ENCODE data around the gene CTNNA3.
"Not testable (repeated sequence)": the region's sequence is repeated elsewhere in the genome, so short reads cannot be mapped to it uniquely, and the experiment has no call there.

Gene CTNNA3

DNA sequence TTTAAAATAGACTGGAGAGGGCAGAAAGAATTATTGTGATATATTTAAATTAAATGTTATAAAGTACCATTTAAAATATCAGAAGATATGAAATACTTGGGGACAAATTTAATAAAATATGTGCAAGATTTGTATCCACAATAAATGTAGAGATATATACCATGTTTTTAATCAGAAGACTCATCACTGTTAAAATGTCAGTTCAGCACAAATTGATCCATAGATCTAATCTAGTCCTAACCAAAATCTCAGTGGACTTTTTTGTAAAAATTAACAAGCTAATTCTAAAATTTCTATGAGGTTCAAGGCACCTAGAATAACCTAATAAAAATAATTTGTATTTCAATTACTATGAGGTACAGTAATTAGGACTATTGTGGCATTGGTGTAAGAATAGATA lies 96.4 kb downstream of the CTNNA3 start:
- no peak for DNase-seq

DNA sequence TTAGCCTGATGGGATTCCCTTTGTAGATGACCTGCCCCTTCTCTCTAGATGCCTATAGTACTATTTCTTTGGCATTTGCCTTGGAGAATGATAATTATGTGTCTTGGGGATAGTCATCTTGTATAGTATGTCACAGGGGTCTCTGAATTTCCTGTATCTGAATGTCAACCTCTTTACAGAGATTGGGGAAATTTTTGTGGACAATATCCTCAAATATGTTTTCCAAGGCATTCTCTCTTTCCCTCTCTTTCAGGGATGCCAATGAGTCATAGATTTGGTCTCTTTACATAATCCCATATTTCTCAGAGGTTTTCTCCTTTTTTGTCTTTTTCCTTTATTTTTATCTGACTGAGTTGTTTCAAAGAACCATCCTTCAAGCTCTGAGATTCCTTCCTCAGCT lies 99.4 kb downstream of the CTNNA3 start:
- DNase-seq, result no peak

DNA sequence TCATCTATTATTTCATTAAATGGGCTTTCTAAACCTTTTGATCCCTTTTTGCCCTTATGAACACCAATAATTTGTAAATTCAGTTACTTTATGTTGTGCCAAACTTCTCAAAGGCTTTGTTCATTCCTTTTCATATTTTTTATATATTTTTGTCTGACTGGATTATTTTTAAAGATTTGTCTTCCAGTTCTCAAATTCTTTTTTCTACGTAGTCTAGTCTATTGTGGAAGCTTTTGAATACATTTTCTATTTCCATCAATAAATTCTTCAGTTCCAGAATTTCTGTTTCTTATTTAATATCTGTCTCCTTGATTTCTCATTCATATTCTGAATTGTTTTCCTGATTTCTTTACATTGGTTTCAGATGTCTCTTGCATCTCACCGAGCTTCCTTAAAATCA lies 108.2 kb downstream of the CTNNA3 start:
- DNase-seq, result no peak

DNA sequence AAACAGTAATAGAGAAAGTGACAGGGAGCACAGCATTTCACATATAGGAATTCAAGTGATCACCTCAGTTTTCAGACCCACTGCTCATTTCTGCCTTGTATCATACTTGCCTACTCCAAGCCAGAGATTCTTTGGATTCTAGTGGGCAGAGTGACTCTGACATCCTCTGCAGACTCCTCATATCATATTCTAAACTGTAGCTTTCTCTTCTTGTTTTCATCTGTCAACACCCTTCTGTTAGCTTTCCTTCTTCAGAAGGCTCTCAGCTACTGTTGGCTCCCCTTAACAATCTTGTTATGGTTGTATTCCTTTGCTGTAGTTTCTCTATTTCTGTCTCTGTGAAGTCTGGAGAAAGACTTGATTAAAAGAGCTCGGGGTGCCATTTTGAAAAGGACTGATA lies 120.5 kb downstream of the CTNNA3 start:
- no peak for DNase-seq

GRCh38 chr10:67573484-67573883 lies 122.5 kb downstream of the CTNNA3 start:
- DNase-seq, result no peak

DNA sequence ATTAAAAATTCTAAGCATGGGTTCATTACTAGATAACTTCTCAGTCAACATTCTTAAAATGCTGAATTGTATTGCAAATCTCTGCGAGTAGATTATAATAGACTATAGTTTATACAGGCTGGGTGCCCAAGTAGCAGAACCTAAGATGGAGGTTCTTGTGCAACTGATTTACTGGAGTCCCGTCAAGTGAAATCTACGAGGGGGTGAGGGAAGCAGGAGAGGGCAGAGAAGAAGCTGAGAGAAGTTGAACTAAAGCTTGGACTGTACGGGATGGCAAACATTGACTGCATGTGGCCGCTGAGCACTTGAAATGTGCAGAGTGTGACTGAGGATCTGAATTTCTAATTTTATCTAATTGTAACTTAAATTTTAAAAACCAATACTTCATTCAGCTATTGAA lies 124.5 kb downstream of the CTNNA3 start:
- DNase-seq, result no peak

DNA sequence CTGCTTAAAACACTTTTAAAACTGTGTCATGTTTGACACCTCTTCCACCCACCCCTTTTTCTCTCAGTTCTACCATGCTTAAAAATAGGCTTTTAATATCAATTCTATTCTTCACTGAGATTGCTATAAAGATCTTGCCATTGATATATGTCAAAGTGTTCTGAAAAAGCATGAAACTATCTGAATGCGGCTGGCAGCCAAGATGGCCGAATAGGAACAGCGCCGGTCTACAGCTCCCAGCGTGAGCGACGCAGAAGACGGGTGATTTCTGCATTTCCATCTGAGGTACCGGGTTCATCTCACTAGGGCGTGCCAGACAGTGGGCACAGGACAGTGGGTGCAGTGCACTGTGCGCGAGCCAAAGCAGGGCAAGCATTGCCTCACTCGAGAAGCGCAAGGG lies 137.7 kb downstream of the CTNNA3 start:
- not testable (repeated sequence) for DNase-seq

GRCh38 chr10:67553254-67553653 lies 142.7 kb downstream of the CTNNA3 start:
- DNase-seq, result no peak

- DNase-seq, result no peak
Measured at GRCh38 chr10:67550838-67551402, 145.1 kb downstream of the CTNNA3 start.

DNA sequence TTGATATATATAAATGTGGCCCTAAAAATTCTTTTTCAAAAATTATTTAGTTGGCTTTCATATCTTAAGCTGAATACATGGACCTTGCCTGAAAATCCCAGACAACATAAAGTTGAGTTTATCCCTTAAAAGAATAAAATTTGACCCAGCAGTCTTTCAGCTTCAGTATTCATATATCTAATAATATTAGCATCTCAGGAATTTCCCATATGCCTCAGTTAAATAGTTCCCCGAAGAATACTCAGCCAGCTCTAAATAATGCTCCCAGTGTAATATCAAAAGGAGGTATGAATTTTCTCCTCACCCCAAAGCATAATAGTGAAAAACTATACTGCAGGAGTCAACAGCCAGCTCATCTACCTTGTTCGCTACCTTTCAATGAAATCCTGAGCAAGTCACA lies 145.9 kb downstream of the CTNNA3 start:
- no peak for DNase-seq

- no peak for DNase-seq
Measured at GRCh38 chr10:67549390-67549789, 146.6 kb downstream of the CTNNA3 start.

- no peak for DNase-seq
Measured at GRCh38 chr10:67541411-67541810, 154.6 kb downstream of the CTNNA3 start.

DNA sequence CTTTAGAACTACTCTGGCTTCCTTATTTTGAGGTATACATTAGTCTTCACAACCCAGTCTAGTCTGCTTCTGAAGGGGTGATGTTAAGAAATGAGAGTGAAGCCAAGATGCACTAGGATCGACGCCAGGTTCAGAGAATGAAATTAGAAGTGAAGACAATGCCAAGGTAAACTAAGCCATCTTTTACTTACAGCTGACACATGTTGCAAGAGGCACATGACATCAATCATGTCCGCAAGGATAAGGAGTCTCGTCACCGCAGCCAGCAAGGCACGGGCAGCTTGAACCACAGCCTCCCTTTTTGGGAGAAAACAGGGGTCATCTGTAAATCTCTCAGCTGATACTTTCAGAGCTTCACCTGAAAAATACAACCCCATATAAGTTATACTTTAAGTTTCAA lies 156.7 kb downstream of the CTNNA3 start:
- no peak for DNase-seq

DNA sequence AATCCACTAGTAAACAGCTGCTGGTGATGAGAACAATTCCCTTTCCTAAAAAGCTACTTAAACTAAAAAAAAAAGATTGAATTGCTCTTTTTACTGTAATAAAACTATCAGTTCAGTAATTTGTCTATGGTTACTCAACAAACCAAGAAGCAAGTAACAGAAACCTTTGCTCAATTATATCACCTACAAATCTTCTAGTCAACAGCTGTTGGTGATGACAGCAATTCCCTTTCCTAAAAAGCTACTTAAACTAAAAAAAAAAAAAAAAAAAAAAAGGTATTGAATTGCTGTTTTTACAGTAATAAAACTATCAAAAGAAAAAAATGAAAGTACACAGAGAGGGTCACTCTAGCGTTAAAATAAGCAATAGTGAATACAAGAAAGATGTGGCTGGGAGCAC lies 158.1 kb downstream of the CTNNA3 start:
- no peak for DNase-seq

DNA sequence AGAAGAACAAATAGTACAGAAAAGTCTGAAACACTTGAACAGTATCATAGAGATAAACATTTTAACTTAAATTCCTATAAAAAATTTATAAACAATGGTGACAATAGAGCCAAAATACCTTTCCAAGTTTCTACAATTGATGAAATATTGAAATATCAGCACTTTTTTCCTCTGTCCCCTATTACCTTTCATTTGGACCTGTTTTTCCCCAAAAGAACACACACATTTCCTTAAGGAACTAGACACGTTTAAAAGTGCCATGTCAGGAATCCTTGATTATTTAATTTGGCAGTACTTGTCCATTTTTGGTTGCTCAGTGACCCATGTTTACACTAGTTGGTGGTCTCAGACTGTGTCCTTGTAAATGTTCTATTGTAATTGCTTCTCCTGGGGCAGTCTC lies 162.6 kb downstream of the CTNNA3 start:
- no peak for DNase-seq

- DNase-seq, result not testable (repeated sequence)
Measured at GRCh38 chr10:67530990-67531389, 165.0 kb downstream of the CTNNA3 start.

DNA sequence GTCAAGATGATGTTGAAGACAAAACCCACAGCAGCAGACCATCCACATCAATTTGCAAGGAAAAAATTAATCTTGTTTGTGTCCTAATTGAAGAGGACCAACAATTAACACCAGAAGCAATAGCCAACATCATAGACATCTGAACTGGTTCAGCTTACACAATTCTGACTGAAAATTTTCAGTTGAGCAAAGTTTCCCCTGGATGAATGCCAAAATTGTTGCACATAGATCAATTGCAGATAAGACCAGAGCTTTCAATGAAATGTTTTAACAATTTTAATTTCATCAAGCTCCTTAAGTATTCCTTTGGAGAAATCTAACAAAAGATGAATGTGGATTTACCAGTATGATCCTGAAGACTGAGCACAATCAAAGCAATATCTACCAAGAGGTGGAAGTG lies 168.6 kb downstream of the CTNNA3 start:
- DNase-seq, result no peak

DNA sequence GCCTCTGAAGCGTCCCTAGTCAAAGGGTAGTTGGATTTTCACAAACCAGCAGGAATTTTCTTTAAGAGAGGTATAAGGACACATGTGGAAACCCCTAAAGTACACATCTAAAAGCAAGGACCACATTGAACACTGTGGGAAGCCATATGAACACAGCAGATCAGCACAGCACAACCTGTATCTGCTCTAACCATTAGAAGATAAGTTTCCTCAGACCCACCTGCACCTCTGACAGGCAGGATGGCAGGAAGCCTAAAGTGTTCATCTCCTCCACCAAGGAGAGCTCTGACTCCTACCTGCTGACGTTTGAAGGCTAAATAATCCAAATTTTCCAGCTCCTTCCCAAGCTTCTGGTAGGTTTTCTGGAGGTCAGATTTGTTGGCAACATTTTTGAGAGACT lies 174.4 kb downstream of the CTNNA3 start:
- no peak for DNase-seq

GRCh38 chr10:67520924-67521520 lies 175.0 kb downstream of the CTNNA3 start:
- DNase-seq, result no peak

DNA sequence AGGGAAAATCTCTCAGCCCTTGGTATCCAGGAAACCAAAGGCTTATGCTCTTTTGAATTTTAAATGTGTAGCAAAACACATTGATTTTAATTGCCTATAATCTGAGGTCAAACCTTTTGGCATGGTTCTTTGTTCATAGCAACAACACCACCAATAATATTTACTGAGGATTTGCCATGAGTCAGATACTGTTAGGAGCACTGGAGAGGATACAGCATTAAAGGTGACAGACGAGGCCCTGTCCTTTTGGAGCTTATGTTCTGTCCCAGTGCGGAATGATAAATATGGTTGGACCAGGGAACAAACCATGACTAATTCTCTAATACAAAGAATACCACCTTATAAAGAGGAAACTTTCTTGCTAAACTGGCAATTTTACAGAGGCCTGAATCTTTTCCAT lies 176.6 kb downstream of the CTNNA3 start:
- DNase-seq, result no peak

GRCh38 chr10:67518756-67519155 lies 177.2 kb downstream of the CTNNA3 start:
- DNase-seq, result no peak

DNA sequence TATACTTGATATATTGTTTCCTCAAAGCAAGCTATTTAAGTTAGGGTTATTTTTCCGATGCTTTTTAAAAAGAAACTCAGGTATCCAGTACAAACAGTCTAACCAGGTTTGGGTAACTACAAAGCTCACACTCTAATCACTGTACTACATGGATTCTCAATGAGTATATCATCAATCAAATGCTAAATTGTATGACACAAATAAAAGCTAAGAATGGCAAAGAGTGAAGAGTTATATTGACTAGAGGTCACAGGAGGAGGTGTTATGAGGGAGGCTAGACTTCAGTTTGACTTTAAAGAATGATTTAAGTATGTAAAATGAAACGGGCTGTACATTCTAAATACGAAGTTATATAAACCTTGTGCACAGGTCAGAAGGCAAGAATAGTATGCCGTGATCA lies 178.0 kb downstream of the CTNNA3 start:
- DNase-seq, result no peak

GRCh38 chr10:67506757-67507091 lies 189.3 kb downstream of the CTNNA3 start:
- DNase-seq, result no peak

DNA sequence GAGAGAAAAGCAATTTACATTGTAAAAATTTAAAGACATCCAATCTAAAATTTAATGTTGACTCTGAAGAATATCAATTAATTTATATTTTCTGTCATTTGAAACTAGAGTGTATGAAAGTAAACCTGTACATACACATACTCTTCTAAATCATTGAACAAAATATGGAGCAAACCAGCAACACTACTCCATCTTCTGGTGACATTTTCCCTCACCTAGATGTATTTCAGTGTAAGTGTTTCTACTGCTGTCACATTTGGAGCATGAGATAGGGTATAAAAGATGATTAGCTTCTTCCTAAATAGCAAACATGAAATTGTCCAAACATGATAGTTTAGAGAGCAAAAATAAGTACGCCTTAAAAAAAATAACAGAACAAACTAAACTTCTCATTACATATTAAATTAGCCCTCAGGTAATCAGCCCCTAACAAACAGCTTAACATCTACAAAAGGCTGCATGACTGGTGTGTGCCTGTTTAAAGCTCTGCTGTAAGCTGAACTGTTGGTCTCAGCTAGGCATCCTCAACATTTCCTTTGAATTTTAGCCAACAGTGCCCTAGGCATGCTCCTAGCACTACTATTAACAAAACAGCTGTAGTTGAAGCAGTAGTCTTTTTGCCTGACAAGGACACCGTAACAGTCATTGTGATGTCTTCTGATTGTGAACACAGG lies 189.8 kb downstream of the CTNNA3 start:
- DNase-seq, result no peak
